HG03571 (cell line): ENCODE data around the gene RHEB.

ENCODE experiments used
- ATAC-seq: cut with Tn5 transposase; IDR thresholded peaks from one replicate; pipeline ENCODE4 v1.9.1; 2021; ENCODE audit not compliant: unreplicated experiment

The RHEB gene

DNA sequence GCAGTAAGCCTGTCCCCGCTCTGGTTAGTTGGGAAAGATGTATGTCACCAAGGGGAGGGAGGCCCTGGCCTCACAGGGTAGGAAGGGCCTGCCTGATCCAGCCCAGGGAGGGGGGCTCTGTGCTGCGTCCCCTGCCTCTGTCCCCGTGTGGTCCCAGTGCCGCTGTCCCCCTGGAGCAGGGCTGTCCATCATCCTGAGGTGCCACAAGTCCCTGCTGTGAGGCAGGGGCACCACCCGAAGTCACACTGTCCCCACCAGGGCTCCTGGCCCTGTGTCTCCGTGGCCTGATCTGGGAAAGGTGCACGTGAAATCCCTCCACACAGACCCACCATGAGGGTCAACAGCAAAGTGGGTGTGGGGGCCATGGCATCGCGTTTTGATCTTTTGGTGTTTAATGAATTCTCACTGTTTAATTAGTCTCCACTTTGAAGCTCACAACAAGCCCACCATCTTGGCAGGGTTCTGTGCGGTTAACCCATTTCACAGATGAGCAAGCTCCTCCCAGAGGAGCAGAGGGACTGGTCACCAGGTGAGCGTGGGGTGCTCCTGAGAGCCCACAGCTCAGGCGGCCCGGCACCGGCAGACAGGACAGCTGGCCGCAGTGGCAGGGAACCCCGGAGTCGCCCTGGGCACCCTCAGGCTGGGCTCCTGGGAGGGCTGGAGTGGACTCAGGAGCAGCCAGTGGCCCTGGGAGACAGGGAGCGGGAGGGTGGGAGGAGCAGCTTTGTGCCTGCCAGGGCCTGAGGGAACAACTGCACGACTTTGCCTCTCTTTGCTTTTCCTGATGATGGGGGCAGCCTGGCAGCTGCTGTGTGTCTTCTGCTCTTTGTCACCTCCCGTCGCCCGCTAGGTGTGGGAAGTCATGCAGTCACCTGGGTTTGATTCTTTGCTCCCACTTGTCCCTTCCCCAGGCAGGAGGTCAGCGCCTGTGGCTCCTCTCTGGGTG is 67.8 kb downstream of the RHEB start:
- ATAC-seq: no peak

DNA sequence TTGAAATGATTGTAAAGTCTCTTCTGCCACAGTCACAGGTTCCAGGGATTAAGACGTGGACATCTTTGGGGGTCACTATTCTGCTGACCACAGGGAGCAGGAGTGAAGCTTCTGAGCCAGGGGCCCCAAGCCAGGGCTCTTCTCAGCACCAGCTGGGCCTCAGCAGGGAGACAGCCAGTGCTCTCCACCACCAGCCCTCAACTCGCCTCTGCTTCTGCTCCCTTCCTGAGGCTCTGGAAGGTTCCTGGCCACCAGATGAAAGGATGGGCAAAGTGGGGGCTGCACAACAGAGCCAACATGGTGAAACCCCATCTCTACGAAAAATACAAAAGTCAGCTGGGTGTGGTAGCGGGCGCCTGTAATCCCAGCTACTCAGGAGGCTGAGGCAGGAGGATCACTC is 68.5 kb downstream of the RHEB start:
- ATAC-seq: no peak

DNA sequence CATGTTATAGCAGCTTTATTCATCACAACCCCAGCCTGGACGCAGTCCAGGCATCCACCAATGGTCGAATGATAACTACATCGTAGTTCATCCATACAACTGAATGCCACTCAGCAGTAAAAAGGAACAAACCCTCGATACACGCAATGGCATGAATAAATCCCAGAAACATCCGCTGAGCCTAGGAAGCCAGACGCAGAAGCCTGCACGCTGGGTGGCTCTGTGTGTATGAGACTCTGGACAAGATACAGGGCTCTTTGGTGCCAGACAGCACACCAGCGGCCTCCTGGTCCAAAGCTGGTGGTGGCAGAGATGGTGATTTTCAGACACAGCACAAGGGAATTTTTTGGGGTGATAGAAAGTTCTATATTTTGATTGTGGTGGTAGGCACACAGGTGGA is 69.7 kb downstream of the RHEB start:
- no peak for ATAC-seq

DNA sequence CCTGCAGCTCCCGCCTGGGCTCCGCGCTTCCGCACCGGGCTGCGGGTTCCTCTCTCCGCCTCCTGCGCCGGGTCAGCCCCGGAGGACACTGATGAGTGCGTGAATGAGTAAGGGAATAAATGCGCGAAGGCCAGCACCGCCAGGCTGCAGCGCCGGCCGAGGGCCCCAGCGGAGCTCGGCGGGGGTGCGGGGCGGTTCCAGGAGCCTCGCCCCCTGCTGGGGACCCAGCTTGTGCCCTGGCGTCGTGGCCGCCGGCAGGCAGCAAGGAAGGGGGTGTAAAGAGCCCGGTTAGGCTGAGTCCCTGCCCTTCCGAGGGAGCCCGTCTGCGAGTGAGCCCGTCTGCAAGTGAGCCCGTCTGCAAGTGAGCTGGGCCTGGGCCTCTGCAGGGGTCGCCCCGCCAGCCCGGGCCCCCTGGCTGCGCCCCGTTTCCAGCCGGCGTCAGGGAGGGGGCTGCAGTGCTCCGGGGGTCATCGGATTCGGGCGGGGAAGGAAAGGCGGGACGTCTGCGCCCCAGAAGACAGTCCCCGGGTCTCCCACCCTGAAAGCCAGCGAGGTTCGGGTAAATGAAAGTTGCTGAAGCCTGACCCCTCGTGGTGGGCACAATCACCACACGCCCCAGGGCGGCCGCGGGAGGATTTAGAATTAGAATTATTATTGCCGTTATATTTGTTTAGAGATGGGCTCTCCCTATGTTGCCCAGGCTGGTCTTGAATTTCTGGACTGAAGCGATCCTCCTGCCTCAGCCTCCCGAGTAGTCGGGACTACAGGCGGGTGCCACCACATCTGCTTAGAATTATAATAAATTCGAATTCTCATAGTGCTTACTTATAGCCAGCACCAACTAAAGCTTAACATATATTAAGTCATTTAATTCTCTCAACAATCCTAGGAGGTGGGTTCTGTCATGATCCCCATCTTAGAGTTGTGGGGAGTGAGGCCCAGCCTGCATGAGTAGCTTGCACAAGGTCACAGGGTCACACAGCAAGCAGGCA is 71.1 kb downstream of the RHEB start:
- peak; percentile 53 for ATAC-seq

DNA sequence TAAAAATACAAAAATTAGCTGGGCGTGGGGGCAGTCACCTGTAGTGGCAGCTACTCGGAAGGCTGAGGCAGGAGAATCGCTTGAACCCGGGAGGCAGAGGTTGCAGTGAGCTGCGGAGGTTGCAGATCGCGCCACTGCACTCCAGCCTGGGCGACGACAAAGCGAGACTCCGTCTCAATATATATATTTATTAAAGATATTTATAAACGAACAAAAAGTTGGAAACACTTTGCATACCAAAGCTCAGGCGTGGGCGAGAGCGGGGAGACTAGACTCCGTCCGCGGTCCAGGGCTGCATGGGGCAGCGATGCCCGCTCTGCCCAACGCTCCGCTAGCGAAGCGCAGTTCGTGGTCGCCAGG is 71.8 kb downstream of the RHEB start:
- ATAC-seq: no peak

DNA sequence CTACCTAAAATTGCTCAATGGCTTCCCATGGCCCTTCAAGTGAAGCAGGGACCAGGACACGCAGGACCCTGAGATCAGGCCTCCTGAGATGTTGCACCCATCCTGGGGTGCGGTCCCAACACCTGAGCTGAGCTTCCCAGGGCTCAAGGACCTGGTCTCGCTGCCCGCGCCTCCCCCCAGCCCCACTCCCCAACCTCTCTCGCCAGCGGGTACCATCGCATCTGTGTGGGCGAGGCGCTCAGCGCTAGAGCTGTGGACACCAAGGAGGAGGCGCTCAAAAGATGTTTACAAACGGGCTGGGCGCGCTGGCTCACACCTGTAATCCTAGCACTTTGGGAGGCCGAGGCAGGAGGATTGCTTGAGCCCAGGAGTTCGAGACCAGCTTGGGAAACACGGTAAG is 72.4 kb downstream of the RHEB start:
- no peak for ATAC-seq

DNA sequence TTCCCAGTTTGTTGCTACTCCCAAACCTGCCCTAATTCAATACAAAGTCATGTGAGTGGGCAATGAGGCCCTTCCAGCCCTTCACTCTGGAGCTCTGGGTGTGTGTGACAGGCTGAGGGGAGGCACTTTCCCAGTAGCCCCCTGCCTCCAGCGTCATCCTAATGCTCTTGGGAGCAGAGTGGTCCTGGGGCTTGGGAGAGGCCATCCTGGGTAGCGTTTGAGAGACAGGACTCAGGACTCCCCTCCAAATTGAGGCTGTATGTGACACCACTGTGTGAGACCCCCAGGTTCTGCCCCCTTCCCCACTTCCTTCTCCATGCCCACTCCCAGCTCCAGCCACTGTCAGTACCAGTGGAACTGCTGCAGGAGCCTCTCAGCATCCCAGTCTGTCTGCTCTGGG is 73.3 kb downstream of the RHEB start:
- ATAC-seq: no peak

DNA sequence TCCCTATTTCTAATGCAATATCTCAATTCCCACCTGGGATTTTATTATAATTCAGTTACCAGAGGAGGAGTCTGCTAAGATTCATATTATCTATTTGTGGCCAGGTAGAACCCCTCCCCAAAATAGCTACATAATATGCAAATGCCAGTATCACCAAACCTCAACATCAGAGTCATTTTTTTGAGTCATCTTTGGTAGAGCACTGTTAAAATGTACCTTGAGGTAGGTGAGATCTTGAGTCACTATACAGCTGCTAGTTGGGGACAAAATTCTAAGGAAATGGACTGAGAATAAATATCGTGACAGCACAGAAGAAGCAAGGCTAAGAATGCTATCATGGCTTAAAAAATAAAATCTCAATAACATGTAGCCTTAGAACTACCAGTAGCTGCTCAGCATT is 75.1 kb downstream of the RHEB start:
- ATAC-seq: no peak

DNA sequence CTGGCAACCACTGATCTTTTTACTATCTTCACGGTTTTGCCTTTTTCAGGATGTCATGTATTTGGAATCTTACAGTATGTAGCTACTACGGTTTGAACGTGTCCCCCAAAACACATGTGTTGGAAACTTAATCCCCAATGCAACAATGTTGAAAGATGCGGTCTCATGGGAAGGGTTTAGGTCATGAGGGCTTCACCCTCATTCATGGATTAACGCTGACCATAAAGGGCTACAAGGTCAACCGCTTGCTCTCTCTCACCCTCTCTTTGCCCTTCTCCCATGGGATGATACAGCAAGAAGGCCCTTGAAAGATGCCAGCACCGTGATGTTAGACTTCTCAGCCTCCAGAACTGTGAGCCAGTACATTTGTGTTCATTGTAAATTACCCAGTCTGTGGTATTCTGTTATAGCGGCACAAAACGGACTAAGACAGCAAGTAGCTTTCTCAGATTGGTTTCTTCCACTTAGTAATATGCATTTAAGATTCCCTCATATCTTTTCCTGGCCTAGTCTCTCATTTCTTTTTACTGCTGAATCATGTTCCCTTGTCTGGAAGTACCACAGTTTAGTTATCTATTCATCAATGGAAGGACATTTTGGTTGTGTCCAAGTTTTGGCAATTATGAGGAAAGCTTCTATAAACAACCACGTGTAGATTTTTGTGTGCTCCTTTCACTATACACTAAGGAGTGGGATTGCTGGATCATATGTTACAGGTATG is 76.8 kb downstream of the RHEB start:
- ATAC-seq: no peak

DNA sequence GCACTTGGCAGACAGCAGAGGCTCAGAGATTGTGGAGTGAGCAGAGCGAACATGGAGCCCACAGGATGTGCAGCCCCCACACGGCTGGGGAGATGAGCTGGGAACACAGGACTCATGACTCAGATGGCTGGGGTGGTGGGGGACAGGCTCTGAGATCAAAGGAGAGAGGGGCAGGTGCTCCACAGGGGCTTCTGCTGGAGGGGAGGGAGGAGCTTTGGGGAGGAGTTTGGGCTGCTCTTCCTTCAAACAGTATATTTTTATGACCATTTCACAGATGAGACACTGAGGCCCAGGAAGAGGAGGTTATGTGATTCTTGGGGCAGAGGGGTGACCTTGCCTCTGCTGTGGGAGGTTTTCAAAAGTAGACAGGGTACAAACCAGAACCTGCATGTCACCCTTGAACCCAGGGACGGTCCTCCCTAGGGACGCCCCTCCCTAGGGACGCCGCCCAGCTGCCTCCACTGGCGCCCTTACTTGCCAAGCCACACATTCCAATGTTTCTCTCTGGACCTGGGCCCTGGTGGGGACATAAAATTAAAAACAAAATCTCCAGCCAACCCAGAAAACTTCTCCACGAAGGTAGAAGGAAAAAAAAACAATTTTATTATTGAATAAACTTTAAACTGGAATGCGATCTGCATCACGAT is 78.8 kb downstream of the RHEB start:
- ATAC-seq: no peak

DNA sequence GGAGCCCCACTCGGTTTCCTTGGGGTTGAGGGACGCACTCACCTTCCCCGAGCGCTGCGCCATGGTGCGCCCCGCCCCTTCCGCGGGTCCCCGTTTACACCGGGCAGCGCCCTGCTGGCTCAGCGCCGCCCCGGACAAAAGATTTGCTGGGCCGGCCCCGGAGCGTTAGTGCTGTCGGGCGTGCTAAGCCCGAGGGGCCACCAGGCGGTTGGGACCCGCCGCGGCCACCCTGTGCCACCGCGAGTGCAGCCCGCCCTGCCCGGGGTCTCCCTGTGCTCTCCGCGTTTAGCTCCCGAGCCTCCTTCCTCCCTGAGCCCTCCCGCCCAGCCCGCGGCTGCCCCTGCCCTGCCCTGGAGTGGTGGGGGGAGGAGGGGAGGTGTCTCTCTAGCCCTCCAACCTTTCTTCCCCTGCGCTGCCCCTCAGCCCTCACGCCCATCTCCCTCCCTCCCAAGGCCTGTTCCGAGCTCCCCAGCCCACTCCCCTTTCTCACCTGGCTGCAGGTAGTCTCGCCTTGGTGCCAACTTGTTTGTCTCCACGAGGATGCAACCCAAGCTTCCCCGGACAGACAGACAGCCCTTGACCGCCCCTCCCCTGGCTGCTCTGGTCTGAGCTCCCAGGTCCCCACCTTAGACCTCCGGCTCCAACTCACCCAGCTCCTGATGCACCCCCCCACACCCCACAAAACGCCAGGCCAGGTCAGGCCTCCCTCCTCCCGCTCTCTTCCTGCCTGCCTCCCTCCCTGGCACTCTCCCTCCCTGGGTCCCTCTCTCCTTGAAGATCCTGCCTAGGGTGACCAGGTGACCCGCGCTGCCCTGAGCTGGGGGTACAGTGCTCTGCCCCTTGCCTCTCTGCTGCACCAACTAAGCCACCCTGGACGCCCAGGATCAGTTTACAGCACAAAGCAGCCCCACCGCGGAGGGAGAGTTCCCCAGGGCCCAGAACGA is 79.6 kb downstream of the RHEB start, which contains the start of gene CRYGN:
TSS of gene CRYGN (minus strand) at position 287 of the 944 bp plus-strand sequence. CDS start at position 63, 224 bp downstream.
- no peak for ATAC-seq

DNA sequence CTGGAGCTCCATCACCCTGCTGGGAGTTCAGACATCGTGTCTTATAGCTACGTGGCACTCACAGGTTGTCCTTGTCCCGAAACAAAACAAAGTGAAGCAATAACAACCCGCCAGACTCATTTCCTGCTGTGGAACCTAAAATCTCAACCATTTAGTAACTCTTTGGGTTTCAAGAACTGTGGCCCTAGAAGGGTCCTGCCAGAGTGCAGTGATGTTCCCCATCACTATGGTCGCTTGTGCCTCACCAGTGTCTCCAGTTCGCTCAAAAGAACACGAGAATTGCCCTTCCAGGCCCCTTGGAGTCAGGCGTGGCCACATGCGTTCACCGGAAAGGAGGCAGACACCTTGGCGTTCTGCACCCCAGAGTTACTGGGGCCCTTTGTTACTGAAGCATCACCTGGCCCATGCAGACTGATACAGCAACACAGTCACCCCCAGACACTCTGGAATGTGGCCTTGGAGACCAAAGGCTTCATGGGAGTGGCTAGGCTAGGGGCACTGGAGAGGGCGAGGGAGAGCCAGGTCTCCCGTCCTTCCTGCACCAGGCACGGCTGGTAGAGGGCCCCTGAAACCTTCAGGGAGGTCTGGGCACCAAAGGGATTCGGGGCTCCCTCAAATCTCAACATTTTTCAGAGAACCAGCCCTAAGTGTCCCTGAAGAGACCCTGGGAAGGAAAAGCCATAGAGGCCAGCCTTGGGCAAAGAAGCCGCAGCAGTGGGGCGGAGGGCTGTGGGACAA is 80.7 kb downstream of the RHEB start:
- no peak for ATAC-seq

DNA sequence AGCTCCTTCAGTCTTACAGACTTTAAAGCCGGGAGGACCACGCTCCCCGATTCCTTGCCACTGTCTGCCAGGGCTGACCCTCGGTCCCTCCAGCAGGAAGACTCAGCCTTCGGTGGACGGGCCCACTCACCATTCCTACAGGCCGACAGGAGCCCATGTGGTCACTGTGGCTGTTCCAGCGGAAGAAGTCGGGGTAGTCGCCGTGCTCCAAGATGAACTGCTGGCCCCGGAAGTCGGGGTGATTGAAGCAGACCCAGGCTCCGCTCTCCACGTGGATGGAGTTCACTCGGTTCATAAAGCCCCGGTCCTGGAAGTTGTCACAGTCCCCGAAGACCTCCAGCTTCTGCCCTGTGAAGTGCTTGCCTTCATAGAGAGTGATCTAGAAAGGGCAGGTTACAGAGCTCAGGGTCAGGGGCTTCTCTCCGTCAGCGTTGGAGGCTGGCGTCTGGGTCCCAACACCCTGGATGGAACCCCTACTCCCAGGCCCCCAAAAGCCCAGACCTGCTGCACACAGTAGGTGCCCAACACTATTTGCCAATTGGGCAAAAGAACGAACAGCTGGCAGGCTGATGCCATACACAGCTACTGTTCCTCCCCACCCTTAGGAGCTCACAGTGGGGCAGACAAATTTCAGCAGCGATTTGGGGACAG is 81.7 kb downstream of the RHEB start:
- ATAC-seq: no peak

DNA sequence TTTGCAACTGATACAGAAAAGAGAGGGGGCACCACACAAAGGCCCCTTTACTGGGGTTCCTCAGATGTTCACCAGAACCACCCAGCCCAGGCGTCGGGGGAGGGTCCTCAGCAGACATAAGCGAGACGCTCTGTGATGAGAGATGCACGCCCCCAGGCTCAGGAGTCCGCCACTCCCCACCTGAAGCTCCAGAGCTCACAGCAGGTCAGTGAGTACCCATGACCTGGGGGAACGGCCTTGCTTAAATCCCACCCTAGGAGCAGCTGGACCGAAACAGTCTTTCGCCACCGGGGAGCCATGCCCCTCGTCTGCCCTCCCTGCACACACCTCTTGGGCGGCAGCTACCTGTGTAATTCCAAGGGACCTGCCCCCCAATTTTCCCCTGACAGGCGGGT is 82.5 kb downstream of the RHEB start:
- no peak for ATAC-seq

DNA sequence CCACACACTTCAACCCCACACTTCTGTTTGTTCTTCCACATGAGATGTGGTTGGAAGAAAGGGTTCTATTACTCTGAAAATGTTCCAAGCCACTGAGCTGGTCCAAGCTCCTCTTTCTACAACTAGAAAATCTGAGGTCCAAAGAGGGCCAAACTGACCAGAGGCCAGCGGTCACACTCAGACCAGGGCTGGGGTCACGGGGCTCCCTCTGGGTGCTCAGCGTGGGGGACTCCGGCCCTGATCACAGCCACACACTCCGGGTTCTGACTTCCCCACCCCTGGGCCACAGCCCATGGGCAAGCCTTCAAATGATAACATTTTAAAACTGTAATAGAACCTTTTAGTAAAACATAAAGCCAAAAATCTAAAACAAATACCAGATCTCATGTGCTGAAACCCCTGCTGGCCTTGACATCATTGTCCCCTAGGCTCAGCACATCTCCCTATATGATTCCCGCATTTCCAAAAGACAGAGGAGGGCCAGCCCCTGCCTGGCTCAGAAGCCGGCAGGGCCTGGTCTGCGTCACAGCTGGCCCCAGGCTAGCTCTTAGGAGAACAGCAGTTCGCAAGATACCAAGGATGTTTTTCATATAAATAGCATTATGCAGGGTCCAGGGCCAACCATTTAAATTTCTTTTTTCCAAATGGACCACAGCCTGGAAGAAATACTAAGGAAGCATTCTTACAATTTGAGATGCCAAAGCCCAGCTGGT is 83.1 kb downstream of the RHEB start:
- ATAC-seq: no peak

DNA sequence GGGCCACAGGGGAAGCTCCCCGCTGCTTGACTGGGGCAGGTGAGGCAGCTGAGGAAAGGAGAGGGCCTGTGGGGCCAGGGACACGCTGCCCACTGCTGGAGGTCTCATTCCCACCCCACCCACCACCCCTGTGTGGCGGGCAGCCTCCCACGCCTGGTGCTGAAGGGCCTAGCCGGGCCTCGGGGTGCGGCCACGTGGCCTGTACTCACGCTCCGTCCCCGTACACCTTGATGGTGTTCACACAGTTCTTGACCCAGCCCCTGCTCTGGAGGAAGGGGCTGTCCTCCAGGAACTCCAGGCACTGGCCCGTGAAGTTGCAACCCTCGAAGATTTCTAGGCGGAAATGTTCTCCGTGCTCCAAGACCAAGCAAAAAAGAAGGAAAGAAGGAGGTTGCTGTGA is 83.7 kb downstream of the RHEB start:
- ATAC-seq: no peak

DNA sequence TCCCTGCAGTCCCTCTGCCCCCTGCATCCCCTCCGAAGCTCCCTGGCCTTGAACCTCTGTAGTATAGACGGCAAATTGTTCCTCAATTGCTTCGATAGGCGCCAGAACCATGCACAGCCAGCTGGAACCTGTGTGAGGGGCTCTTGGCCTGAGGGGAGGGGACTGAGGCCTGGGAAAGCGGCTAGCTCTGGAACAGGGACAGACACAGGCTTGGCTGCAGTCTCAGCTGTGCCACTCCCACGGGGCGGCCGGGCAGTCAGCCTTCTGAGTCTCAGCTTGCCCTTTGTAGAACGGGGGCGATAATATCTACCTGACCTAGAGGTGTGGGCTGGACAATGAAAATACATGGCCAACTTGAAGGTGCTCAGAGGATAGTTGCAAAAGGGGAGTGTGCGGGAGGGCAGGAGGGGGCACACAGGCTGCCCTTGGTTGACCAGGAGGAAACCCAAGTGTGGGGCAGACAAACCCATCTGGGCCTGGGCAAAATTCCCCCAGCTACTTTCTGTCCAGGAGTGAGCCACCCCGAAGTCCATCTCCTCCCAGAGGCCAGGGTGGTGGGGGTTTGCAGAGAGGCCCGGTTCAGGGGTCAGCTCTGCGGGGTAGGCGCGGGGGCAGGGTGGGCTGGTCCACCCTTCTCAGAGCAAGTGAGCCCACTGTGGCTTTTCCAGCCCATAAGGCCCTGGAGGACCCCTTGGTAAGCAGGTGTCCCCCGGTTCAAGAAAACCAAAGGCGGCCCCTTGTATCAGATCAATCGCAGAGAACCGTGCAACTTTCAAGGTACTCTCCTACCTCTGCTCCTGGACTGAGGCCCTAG is 84.4 kb downstream of the RHEB start:
- ATAC-seq: no peak
